ENCODE data around the gene SESN1. TPM values are rescaled to one million over a fixed set of nuclear protein-coding genes. Genes with fewer than 3 reads are reported as not detected.

SESN1 gene
- total and polyA plus RNA-seq, 7 donors: 15.1 to 176 (median 101) TPM

GRCh38 chr6:108993876-108994275 lies 100.8 kb downstream of the SESN1 start:
- H3K27ac ChIP-seq: peak overlapping the region; percentile 67
- no peaks in the 10 kb centered on the region for H3K9me3 ChIP-seq
- peaks cover 40% of the 10 kb centered on the region for H3K4me1 ChIP-seq
- DNase-seq: no peak
- no peak overlapping the region for H3K4me3 ChIP-seq
- no peaks in the 10 kb centered on the region for H3K27me3 ChIP-seq (ENCODE audit: insufficient read depth in 3 of 3, low read length in 2 of 3)
- WGBS, 3 donors: 61 to 69% (median 63%) methylated on average over 3 of the region's 3 CpGs
- intact Hi-C loops (cut with DNase I): no loop called here
- H3K36me3 ChIP-seq (ENCODE audit: insufficient read depth in 1 of 2, low read depth in 1 of 2): peaks cover 9 to 87% of the 10 kb centered on the region in 2 donors
- no peak for TF ChIP-seq CTCF (IDR thresholded peaks at IDR 0.05)
- peak in 2 of 4 donors; percentile 35 to 41 for ATAC-seq

GRCh38 chr6:108989700-108990099 lies 104.9 kb downstream of the SESN1 start:
- intact Hi-C loops (cut with DNase I): no loop called here
- Histone ChIP-seq H3K9me3 (no peaks in the 10 kb centered on the region), H3K4me1 (peaks cover 8% of the 10 kb centered on the region), H3K36me3 (ENCODE audit: insufficient read depth in 1 of 2, low read depth in 1 of 2) (peaks cover 18 to 87% of the 10 kb centered on the region in 2 donors), H3K27ac (no peak overlapping the region), H3K4me3 (no peak overlapping the region), H3K27me3 (ENCODE audit: insufficient read depth in 3 of 3, low read length in 2 of 3) (no peaks in the 10 kb centered on the region)
- no peak for TF ChIP-seq CTCF (IDR thresholded peaks at IDR 0.05)
- DNase-seq: no peak
- ATAC-seq: no peak
- WGBS, 3 donors: 94 to 98% (median 97%) methylated on average over 3 of the region's 3 CpGs

- Histone ChIP-seq H3K9me3 (no peaks in the 10 kb centered on the region), H3K27ac (peak overlapping the region; percentile 31), H3K4me3 (no peak overlapping the region), H3K36me3 (ENCODE audit: insufficient read depth in 1 of 2, low read depth in 1 of 2) (peaks cover 18 to 78% of the 10 kb centered on the region in 2 donors), H3K4me1 (peaks cover 2% of the 10 kb centered on the region), H3K27me3 (ENCODE audit: insufficient read depth in 3 of 3, low read length in 2 of 3) (no peaks in the 10 kb centered on the region)
- intact Hi-C loops (cut with DNase I): no loop called here
- DNase-seq: no peak
- TF ChIP-seq CTCF (IDR thresholded peaks at IDR 0.05): no peak
- 70 to 79% (median 74%) methylated on average over 5 of the region's 5 CpGs for WGBS, 3 donors
- no peak for ATAC-seq
Observed at GRCh38 chr6:108988765-108989164, 105.9 kb downstream of the SESN1 start.

- Histone ChIP-seq H3K27ac (no peak overlapping the region), H3K36me3 (ENCODE audit: insufficient read depth in 1 of 2, low read depth in 1 of 2) (peaks cover 18 to 73% of the 10 kb centered on the region in 2 donors), H3K27me3 (ENCODE audit: insufficient read depth in 3 of 3, low read length in 2 of 3) (no peaks in the 10 kb centered on the region), H3K4me1 (no peaks in the 10 kb centered on the region), H3K4me3 (no peak overlapping the region), H3K9me3 (no peaks in the 10 kb centered on the region)
- no peak for TF ChIP-seq CTCF (IDR thresholded peaks at IDR 0.05)
- DNase-seq: no peak
- intact Hi-C loops (cut with DNase I): no loop called here
- 68 to 75% (median 73%) methylated on average over 3 of the region's 3 CpGs for WGBS, 3 donors
- no peak for ATAC-seq
Observed at GRCh38 chr6:108988296-108988695, 106.3 kb downstream of the SESN1 start.

GRCh38 chr6:108987156-108987555 lies 107.5 kb downstream of the SESN1 start:
- H3K27me3 ChIP-seq (ENCODE audit: insufficient read depth in 3 of 3, low read length in 2 of 3): no peaks in the 10 kb centered on the region
- H3K4me3 ChIP-seq: no peak overlapping the region
- intact Hi-C loops (cut with DNase I): no loop called here
- DNase-seq: no peak
- no peak overlapping the region for H3K27ac ChIP-seq
- TF ChIP-seq CTCF (IDR thresholded peaks at IDR 0.05): no peak
- H3K4me1 ChIP-seq: no peaks in the 10 kb centered on the region
- peaks cover 16 to 61% of the 10 kb centered on the region in 2 donors for H3K36me3 ChIP-seq (ENCODE audit: insufficient read depth in 1 of 2, low read depth in 1 of 2)
- no peak for ATAC-seq
- no peaks in the 10 kb centered on the region for H3K9me3 ChIP-seq
